Aorta (tissue), 5 donors: ENCODE measurements around the gene KRTAP20-3. TPM values are rescaled to one million over a fixed set of nuclear protein-coding genes. Genes with fewer than 3 reads are reported as not detected.

ENCODE experiments used
- ATAC-seq: fragments of 200-7000 bp; cut with Tn5 transposase; one replicate; pipeline ENCODE4 v1.9.1; 2022; ENCODE audit warnings: moderate library complexity; ENCODE audit not compliant: low FRiP score
- DNase-seq, 2 donors: peaks; one replicate each; pipeline ENCODE4 v3.0.0-alpha.2; 2020
- H3K27ac ChIP-seq, 2 donors: one replicate each; pipeline ENCODE4 v1.5.1; 2013; ENCODE audit warnings: low read length in 2 of 2, mild to moderate bottlenecking in 2 of 2, moderate library complexity in 2 of 2, control low read depth in 1 of 2, inconsistent platforms in 1 of 2, low read depth in 1 of 2
- H3K27me3 ChIP-seq, 2 donors: one replicate each; pipeline ENCODE4 v1.6.1; 2013; ENCODE audit warnings: control low read depth in 1 of 2, low read length in 1 of 2, mild to moderate bottlenecking in 1 of 2, moderate library complexity in 1 of 2; ENCODE audit not compliant: insufficient read depth in 2 of 2, control insufficient read depth in 1 of 2
- H3K36me3 ChIP-seq, 2 donors: one replicate each; pipeline ENCODE4 v1.6.1; 2013; ENCODE audit warnings: control low read depth in 1 of 2, low read length in 1 of 2, mild to moderate bottlenecking in 1 of 2; ENCODE audit not compliant: insufficient read depth in 2 of 2, control insufficient read depth in 1 of 2
- H3K4me1 ChIP-seq, 2 donors: one replicate each; pipeline ENCODE4 v1.6.1; 2013; ENCODE audit warnings: low read length in 2 of 2, control low read depth in 1 of 2, mild to moderate bottlenecking in 1 of 2, moderate library complexity in 1 of 2; ENCODE audit not compliant: insufficient read depth in 2 of 2, control insufficient read depth in 1 of 2
- H3K4me3 ChIP-seq, 2 donors: one replicate each; pipeline ENCODE4 v1.5.1; 2013; ENCODE audit warnings: low read length in 2 of 2, control low read depth in 1 of 2, mild to moderate bottlenecking in 1 of 2
- H3K9me3 ChIP-seq: one replicate; pipeline ENCODE4 v1.6.1; 2013; ENCODE audit warnings: mild to moderate bottlenecking, low read length; ENCODE audit not compliant: control insufficient read depth
- WGBS, 2 donors: extraction: QIAGEN DNeasy Blood & Tissue Kit; methylation state at CpG; one replicate each; pipeline ENCODE4 v1.1.7; 2013; 5-methylcytosine and 5-hydroxymethylcytosine counted together
- intact Hi-C, 2 donors: fragments of 100-400 bp; cut with DNase I; formaldehyde crosslinking; loops; one replicate each; pipeline versions ENCODE4 v1.14.2 to v1.15.0; 2022
- polyA plus RNA-seq, 2 donors: library from polyadenylated mRNA; stranded (reverse); fragments of 200-250 nt; gene quantifications; one replicate each; pipeline ENCODE4 v1.2.3, GENCODE V29; 2013
- total RNA-seq, 2 donors: library from RNA; stranded (reverse); fragmentation: NEBNext Ultra II Directional; extraction: Animal tissue kit (Norgen Biotek cat#: 25700); gene quantifications; one replicate each; pipeline ENCODE4 v1.2.1, GENCODE V29; 2021
- donor health status: healthy with polysubstance abuse.
- donor health status: Bipolar disorder and iron deficiency.
- donor health status: DM: no; HTN: no; CAD: no.
- donor health status: DM: no; HTN: no; CAD: no.
- donor health status: DM: yes; HTN: yes; CAD: no.

KRTAP20-3 gene
- total and polyA plus RNA-seq, 4 donors, result not detected

- Histone ChIP-seq H3K36me3 (no peaks in the 10 kb centered on the region), H3K27me3 (no peaks in the 10 kb centered on the region), H3K27ac (no peak within 1 kb of the TSS), H3K4me3 (no peak within 1 kb of the TSS), H3K4me1 (no peaks in the 10 kb centered on the region), H3K9me3 (peaks cover 2% of the 10 kb centered on the region)
- no peak for DNase-seq
- WGBS, 2 donors, result 87 to 89% methylated on average over 3 of the region's 3 CpGs
- no peak for ATAC-seq
- intact Hi-C loops, result no loop called here
Observed at GRCh38 chr21:30620522-30620921, 22.1 kb upstream of the KRTAP20-3 start, which contains the start of gene KRTAP20-4. Gene KRTAP20-4, plus strand, starts transcription at chr21:30620627.

- intact Hi-C loops, result no loop called here
- 93 to 94% methylated on average over 3 of the region's 3 CpGs for WGBS, 2 donors
- Histone ChIP-seq H3K9me3 (peaks cover 2% of the 10 kb centered on the region), H3K4me1 (no peaks in the 10 kb centered on the region), H3K4me3 (no peak overlapping the region), H3K27ac (no peak overlapping the region), H3K36me3 (no peaks in the 10 kb centered on the region), H3K27me3 (no peaks in the 10 kb centered on the region)
- DNase-seq (no peak), ATAC-seq (no peak)
Observed at GRCh38 chr21:30623362-30623761, 19.3 kb upstream of the KRTAP20-3 start.

GRCh38 chr21:30625449-30626165 lies 17.1 kb upstream of the KRTAP20-3 start:
- intact Hi-C loops, result no loop called here
- ATAC-seq, result no peak
- Histone ChIP-seq H3K27me3 (no peaks in the 10 kb centered on the region), H3K27ac (no peak overlapping the region), H3K36me3 (no peaks in the 10 kb centered on the region), H3K4me3 (no peak overlapping the region), H3K9me3 (peaks cover 2% of the 10 kb centered on the region), H3K4me1 (no peaks in the 10 kb centered on the region)
- 83 to 86% methylated on average over 4 of the region's 4 CpGs for WGBS, 2 donors
- no peak for DNase-seq

- intact Hi-C loops, result no loop called here
- 78 to 90% methylated on average over 4 of the region's 4 CpGs for WGBS, 2 donors
- Histone ChIP-seq H3K4me3 (no peak overlapping the region), H3K27ac (no peak overlapping the region), H3K9me3 (peaks cover 2% of the 10 kb centered on the region), H3K27me3 (no peaks in the 10 kb centered on the region), H3K4me1 (no peaks in the 10 kb centered on the region), H3K36me3 (no peaks in the 10 kb centered on the region)
- DNase-seq (no peak), ATAC-seq (no peak)
Observed at GRCh38 chr21:30628109-30628508, 14.6 kb upstream of the KRTAP20-3 start.

- H3K4me3 ChIP-seq, result no peak overlapping the region
- WGBS, 2 donors, result 10 to 13% methylated on average over 1 of the region's 1 CpG
- intact Hi-C loops, result no loop called here
- no peaks in the 10 kb centered on the region for H3K4me1 ChIP-seq
- H3K36me3 ChIP-seq, result no peaks in the 10 kb centered on the region
- H3K27me3 ChIP-seq, result no peaks in the 10 kb centered on the region
- no peak overlapping the region for H3K27ac ChIP-seq
- DNase-seq, result no peak
- no peak for ATAC-seq
- no peaks in the 10 kb centered on the region for H3K9me3 ChIP-seq
Observed at GRCh38 chr21:30629200-30629599, 13.5 kb upstream of the KRTAP20-3 start.

GRCh38 chr21:30634906-30635305 lies 7.8 kb upstream of the KRTAP20-3 start, which contains the start of gene KRTAP20-2:
Gene KRTAP20-2, plus strand, starts transcription at chr21:30635206. Its CDS starts 58 bp downstream, at chr21:30635264.
- Histone ChIP-seq H3K4me3 (no peak within 1 kb of the TSS), H3K36me3 (no peaks in the 10 kb centered on the region), H3K4me1 (no peaks in the 10 kb centered on the region), H3K27ac (no peak within 1 kb of the TSS), H3K27me3 (no peaks in the 10 kb centered on the region), H3K9me3 (no peaks in the 10 kb centered on the region)
- DNase-seq (no peak), ATAC-seq (no peak)
- intact Hi-C loops, result no loop called here
- 92 to 94% methylated on average over 1 of the region's 1 CpG for WGBS, 2 donors

- Histone ChIP-seq H3K9me3 (no peaks in the 10 kb centered on the region), H3K27ac (no peak overlapping the region), H3K36me3 (no peaks in the 10 kb centered on the region), H3K4me1 (no peaks in the 10 kb centered on the region), H3K27me3 (no peaks in the 10 kb centered on the region), H3K4me3 (no peak overlapping the region)
- WGBS, 2 donors, result 79 to 82% methylated on average over 3 of the region's 3 CpGs
- ATAC-seq (no peak), DNase-seq (no peak)
- intact Hi-C loops, result no loop called here
Observed at GRCh38 chr21:30638686-30639085, 4.0 kb upstream of the KRTAP20-3 start.

GRCh38 chr21:30646904-30647414 lies 4.3 kb downstream of the KRTAP20-3 start:
- no peaks in the 10 kb centered on the region for H3K36me3 ChIP-seq
- DNase-seq, result no peak
- intact Hi-C loops, result no loop called here
- ATAC-seq, result no peak
- WGBS, 2 donors, result 80 to 87% methylated on average over 1 of the region's 1 CpG
- H3K9me3 ChIP-seq, result no peaks in the 10 kb centered on the region
- H3K27ac ChIP-seq, result no peak overlapping the region
- H3K4me1 ChIP-seq, result no peaks in the 10 kb centered on the region
- no peak overlapping the region for H3K4me3 ChIP-seq
- H3K27me3 ChIP-seq, result no peaks in the 10 kb centered on the region

GRCh38 chr21:30652891-30653290 lies 10.2 kb downstream of the KRTAP20-3 start:
- Histone ChIP-seq H3K4me3 (no peak overlapping the region), H3K27ac (no peak overlapping the region), H3K27me3 (no peaks in the 10 kb centered on the region), H3K9me3 (no peaks in the 10 kb centered on the region), H3K4me1 (no peaks in the 10 kb centered on the region), H3K36me3 (no peaks in the 10 kb centered on the region)
- intact Hi-C loops, result no loop called here
- no peak for ATAC-seq
- DNase-seq, result no peak
